ENCODE data around the gene SIK3.
A peak's percentile ranks its signal among the peaks of the same experiment; 100 is the strongest.
"Not testable (repeated sequence)": the region's sequence is repeated elsewhere in the genome, so short reads cannot be mapped to it uniquely, and the experiment has no call there.

SIK3 gene

DNA sequence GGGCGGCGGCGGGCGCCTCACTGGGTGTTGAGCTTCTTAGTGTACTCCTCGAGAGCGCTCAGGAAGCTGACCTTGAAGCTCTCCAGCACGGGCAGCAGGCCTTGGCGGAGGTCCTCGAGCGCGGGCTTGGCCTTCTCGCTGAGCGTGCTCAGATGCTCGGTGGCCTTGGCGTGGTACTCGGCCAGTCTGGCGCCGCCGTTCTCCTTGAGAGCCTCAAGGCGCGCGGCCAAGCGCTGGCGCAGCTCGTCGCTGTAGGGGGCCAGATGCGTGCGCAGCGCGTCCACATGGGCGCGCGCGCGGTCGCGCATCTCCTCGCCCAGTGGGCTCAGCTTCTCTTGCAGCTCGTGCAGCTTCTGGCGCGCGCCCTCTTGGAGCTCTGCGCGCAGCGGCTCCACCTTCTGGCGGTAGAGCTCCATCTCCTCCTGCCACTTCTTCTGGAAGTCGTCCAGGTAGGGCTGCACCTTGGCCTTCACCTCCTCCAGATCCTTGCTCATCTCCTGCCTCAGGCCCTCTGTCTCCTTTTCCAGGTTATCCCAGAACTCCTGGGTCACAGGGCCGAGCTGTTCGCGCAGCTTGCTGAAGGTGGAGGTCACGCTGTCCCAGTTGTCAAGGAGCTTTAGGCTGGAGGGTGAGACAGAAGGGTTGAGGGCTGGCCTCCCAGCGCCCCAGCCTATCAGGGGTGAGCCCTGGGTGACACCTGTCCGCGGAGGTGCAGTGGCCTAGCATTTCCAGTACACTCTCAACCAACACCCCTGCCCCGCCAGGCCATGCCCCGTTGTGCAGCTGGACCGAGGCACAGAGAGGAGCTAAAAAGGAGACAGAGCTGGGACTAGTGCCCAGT lies 262.2 kb downstream of the SIK3 start:
- DNase-seq (ENCODE audit: extremely low read depth, insufficient read length): peak; percentile 97
- H3K4me3 ChIP-seq (replicated peaks; ENCODE audit: low read depth, low read length): peak overlapping the region; percentile 44
- no peaks in the 10 kb centered on the region for H3K36me3 ChIP-seq (ENCODE audit: control insufficient read depth, insufficient read depth, low read length)
- peak; percentile 80 for TF ChIP-seq CTCF (IDR thresholded peaks at IDR 0.05; ENCODE audit: insufficient read depth, low read length, poor library complexity, severe bottlenecking)
- no peaks in the 10 kb centered on the region for H3K27me3 ChIP-seq (replicated peaks; ENCODE audit: control insufficient read depth, insufficient read depth, low read length)

DNA sequence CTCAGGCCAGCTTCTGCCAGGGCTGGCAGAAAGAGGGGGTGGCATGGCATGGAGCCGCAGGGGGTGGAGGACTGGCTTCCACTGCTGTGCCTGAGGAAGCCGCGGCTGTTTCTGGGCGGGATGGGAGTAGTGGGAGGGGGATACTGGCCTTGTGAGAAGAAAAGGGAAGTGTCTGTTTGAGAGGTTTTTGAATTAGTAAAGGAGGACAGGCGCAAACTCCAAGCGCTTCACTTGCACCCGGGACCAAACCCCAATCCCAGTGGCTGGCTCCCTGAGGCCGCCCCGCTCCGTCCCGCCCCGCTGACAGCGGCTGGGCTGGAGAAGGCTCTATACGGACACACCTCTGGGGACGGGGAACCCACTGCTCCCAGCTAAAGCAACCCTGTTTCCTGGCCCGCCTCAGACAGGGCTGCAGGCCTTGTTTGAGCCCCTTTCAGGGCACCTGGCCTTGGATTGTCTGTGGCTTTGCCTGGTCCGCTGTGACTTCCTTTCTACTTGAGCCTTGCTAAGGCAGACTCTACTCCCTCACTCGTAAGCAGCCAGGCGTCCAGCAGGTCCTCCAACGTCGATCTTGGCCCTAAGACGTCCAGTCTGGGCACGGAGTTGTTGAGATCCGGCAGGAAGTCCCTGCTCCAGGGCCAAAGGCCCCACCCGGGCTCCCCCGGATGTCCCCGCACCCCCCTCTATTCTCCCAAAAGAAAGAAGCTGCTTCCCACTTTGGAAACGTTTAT lies 263.0 kb downstream of the SIK3 start:
- no peak for TF ChIP-seq CTCF (IDR thresholded peaks at IDR 0.05; ENCODE audit: insufficient read depth, low read length, poor library complexity, severe bottlenecking)
- no peaks in the 10 kb centered on the region for H3K27me3 ChIP-seq (replicated peaks; ENCODE audit: control insufficient read depth, insufficient read depth, low read length)
- H3K36me3 ChIP-seq (ENCODE audit: control insufficient read depth, insufficient read depth, low read length): no peaks in the 10 kb centered on the region
- peak overlapping the region; percentile 44 for H3K4me3 ChIP-seq (replicated peaks; ENCODE audit: low read depth, low read length)
- no peak for DNase-seq (ENCODE audit: extremely low read depth, insufficient read length)

- H3K27me3 ChIP-seq (replicated peaks; ENCODE audit: control insufficient read depth, insufficient read depth, low read length); DNase-seq (ENCODE audit: extremely low read depth, insufficient read length); H3K36me3 ChIP-seq (ENCODE audit: control insufficient read depth, insufficient read depth, low read length); H3K4me3 ChIP-seq (replicated peaks; ENCODE audit: low read depth, low read length): not testable (repeated sequence)
Measured at GRCh38 chr11:116834535-116835041, 263.6 kb downstream of the SIK3 start.

GRCh38 chr11:116833816-116834534 lies 264.3 kb downstream of the SIK3 start:
- no peak for TF ChIP-seq CTCF (IDR thresholded peaks at IDR 0.05; ENCODE audit: insufficient read depth, low read length, poor library complexity, severe bottlenecking)
- H3K27me3 ChIP-seq (replicated peaks; ENCODE audit: control insufficient read depth, insufficient read depth, low read length): no peaks in the 10 kb centered on the region
- DNase-seq (ENCODE audit: extremely low read depth, insufficient read length): no peak
- no peak overlapping the region for H3K4me3 ChIP-seq (replicated peaks; ENCODE audit: low read depth, low read length)
- no peaks in the 10 kb centered on the region for H3K36me3 ChIP-seq (ENCODE audit: control insufficient read depth, insufficient read depth, low read length)

DNA sequence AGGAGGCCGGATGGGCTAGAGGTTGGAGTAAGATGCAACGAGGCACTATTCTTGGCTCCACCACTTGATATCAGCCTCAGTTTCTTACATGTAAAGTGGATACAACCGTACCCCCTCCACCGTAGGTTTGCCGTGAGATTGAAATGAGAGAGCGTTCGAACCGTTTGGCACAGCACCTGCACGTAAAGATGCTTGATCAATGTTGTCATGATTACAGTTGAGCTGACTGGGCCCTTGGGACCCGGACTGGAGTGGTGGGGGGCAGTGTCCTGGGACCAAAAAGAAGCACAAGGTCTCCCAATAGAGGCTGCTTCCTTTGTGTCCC lies 264.8 kb downstream of the SIK3 start:
- no peak for TF ChIP-seq CTCF (IDR thresholded peaks at IDR 0.05; ENCODE audit: insufficient read depth, low read length, poor library complexity, severe bottlenecking)
- H3K27me3 ChIP-seq (replicated peaks; ENCODE audit: control insufficient read depth, insufficient read depth, low read length): no peaks in the 10 kb centered on the region
- no peak overlapping the region for H3K4me3 ChIP-seq (replicated peaks; ENCODE audit: low read depth, low read length)
- H3K36me3 ChIP-seq (ENCODE audit: control insufficient read depth, insufficient read depth, low read length): no peaks in the 10 kb centered on the region
- DNase-seq (ENCODE audit: extremely low read depth, insufficient read length): no peak
